HEK293T (cell line): ENCODE measurements around the gene SUPT4H1.

Experiments used
- BHLHE40 ChIP-seq: fragments of 450-650 bp; IDR thresholded peaks from 2 replicates; pipeline ENCODE4 v1.6.1; 2016; ENCODE audit warnings: mild to moderate bottlenecking, moderate library complexity, borderline replicate concordance
- CTBP1 ChIP-seq: fragments of 450-650 bp; IDR thresholded peaks from 2 replicates; pipeline ENCODE4 v1.6.1; 2016; ENCODE audit warnings: borderline replicate concordance
- FOXM1 ChIP-seq: fragments of 450-650 bp; IDR thresholded peaks from 2 replicates; pipeline ENCODE4 v1.6.1; 2017; ENCODE audit warnings: mild to moderate bottlenecking, borderline replicate concordance
- NFRKB ChIP-seq: fragments of 450-650 bp; IDR thresholded peaks from 2 replicates; pipeline ENCODE4 v1.6.1; 2016; ENCODE audit warnings: mild to moderate bottlenecking, moderate library complexity
- TARDBP ChIP-seq: fragments of 450-650 bp; IDR thresholded peaks from 2 replicates; pipeline ENCODE4 v1.6.1; 2016
- ZNF384 ChIP-seq: fragments of 450-650 bp; IDR thresholded peaks from 2 replicates; pipeline ENCODE4 v1.6.1; 2016
- TF ChIP-seq, protein P1 (sequence below): fragments of 450-650 bp; IDR thresholded peaks from 2 replicates; pipeline ENCODE4 v1.6.1; 2016

DNA sequence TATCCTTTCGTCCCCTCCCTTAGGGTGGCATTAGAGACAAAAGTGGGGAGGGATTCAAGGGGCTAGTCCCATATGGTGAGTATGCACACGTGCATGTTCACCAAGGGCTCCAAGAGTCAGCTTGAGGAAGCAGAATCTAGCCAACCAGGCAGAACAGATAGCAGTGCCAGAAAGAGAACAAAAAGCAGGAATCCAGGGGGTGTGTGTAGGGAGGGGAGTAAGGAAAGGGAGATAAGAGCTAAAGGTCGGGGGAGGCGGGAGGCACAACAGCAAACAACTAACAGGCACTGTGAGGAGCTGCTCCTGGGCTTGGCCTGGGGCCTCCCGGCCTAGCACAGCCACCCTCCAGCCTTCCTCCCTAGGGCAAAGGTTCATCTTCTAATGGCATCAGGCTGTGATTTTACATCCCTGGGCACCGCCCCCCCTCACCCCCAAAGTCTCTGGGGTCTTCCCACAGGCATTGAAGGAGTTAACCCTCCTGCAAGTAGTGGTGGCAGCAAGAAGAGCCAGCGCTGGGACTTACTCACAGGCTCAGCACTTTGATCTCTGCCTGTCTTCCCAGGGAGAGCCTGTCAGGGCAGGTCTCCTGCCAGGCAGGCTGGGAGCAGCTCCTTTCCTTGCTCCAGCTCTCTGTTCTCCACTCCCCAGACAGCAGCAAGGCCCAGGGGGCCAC lies 12.4 kb upstream of the SUPT4H1 start:
- TF ChIP-seq, protein P1, sequence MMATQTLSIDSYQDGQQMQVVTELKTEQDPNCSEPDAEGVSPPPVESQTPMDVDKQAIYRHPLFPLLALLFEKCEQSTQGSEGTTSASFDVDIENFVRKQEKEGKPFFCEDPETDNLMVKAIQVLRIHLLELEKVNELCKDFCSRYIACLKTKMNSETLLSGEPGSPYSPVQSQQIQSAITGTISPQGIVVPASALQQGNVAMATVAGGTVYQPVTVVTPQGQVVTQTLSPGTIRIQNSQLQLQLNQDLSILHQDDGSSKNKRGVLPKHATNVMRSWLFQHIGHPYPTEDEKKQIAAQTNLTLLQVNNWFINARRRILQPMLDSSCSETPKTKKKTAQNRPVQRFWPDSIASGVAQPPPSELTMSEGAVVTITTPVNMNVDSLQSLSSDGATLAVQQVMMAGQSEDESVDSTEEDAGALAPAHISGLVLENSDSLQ, result no peak
- TF ChIP-seq BHLHE40 (no peak), NFRKB (no peak), FOXM1 (no peak), ZNF384 (no peak), CTBP1 (no peak), TARDBP (no peak)
